GM21515 (cell line): ENCODE measurements around the gene WNK3.

Experiments used
- ATAC-seq: cut with Tn5 transposase; IDR thresholded peaks from one replicate; pipeline ENCODE4 v1.9.1; 2021; ENCODE audit not compliant: unreplicated experiment

WNK3 gene

GRCh38 chrX:54171527-54172250 lies 186.2 kb downstream of the WNK3 start:
- no peak for ATAC-seq

GRCh38 chrX:54171091-54171490 lies 186.8 kb downstream of the WNK3 start:
- no peak for ATAC-seq

GRCh38 chrX:54166915-54167314 lies 190.9 kb downstream of the WNK3 start:
- no peak for ATAC-seq

GRCh38 chrX:54157561-54157960 lies 200.3 kb downstream of the WNK3 start:
- no peak for ATAC-seq
